ENCODE results near the gene NSRP1.

Gene NSRP1

GRCh38 chr17:30208214-30208613, 91.6 kb downstream of the NSRP1 start:
- no peaks in the 10 kb centered on the region for H3K9me3 ChIP-seq (ENCODE audit: control insufficient read depth, insufficient read depth, low read length)
- H3K4me1 ChIP-seq (ENCODE audit: control insufficient read depth, low read length) = no peaks in the 10 kb centered on the region
- no peak overlapping the region for H3K4me2 ChIP-seq (ENCODE audit: low read length)
- H3K9me2 ChIP-seq (replicated peaks; ENCODE audit: control insufficient read depth, low read length) = no peaks in the 10 kb centered on the region
- no peaks in the 10 kb centered on the region for H3F3A ChIP-seq (ENCODE audit: control insufficient read depth, insufficient read depth)
- TF ChIP-seq, protein P1, sequence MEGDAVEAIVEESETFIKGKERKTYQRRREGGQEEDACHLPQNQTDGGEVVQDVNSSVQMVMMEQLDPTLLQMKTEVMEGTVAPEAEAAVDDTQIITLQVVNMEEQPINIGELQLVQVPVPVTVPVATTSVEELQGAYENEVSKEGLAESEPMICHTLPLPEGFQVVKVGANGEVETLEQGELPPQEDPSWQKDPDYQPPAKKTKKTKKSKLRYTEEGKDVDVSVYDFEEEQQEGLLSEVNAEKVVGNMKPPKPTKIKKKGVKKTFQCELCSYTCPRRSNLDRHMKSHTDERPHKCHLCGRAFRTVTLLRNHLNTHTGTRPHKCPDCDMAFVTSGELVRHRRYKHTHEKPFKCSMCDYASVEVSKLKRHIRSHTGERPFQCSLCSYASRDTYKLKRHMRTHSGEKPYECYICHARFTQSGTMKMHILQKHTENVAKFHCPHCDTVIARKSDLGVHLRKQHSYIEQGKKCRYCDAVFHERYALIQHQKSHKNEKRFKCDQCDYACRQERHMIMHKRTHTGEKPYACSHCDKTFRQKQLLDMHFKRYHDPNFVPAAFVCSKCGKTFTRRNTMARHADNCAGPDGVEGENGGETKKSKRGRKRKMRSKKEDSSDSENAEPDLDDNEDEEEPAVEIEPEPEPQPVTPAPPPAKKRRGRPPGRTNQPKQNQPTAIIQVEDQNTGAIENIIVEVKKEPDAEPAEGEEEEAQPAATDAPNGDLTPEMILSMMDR (IDR thresholded peaks at IDR 0.05; ENCODE audit: low read depth, low read length, poor library complexity, severe bottlenecking) = no peak
- no peak for TF ChIP-seq EZH2phosphoT487 (IDR thresholded peaks at IDR 0.05; ENCODE audit: borderline replicate concordance, low read length)
- H3K4me3 ChIP-seq (ENCODE audit: low read length) = no peak overlapping the region
- no peaks in the 10 kb centered on the region for H3K79me2 ChIP-seq (ENCODE audit: control insufficient read depth, low read length)
- H3K27me3 ChIP-seq (ENCODE audit: control insufficient read depth, low read length) = peaks cover 19% of the 10 kb centered on the region
- no peaks in the 10 kb centered on the region for H3K36me3 ChIP-seq (ENCODE audit: control insufficient read depth, low read length)
- H3K27ac ChIP-seq (ENCODE audit: low read depth, low read length) = no peak overlapping the region
- H4K20me1 ChIP-seq (ENCODE audit: control insufficient read depth, insufficient read depth, low read depth, low read length) = no peaks in the 10 kb centered on the region

- Histone ChIP-seq H3K79me2 (ENCODE audit: control insufficient read depth, low read length) (no peaks in the 10 kb centered on the region), H3K4me3 (ENCODE audit: low read length) (no peak overlapping the region), H3F3A (ENCODE audit: control insufficient read depth, insufficient read depth) (no peaks in the 10 kb centered on the region), H3K9me2 (replicated peaks; ENCODE audit: control insufficient read depth, low read length) (no peaks in the 10 kb centered on the region), H4K20me1 (ENCODE audit: control insufficient read depth, insufficient read depth, low read depth, low read length) (no peaks in the 10 kb centered on the region), H3K27ac (ENCODE audit: low read depth, low read length) (no peak overlapping the region), H3K4me1 (ENCODE audit: control insufficient read depth, low read length) (no peaks in the 10 kb centered on the region), H3K9me3 (ENCODE audit: control insufficient read depth, insufficient read depth, low read length) (no peaks in the 10 kb centered on the region), H3K36me3 (ENCODE audit: control insufficient read depth, low read length) (no peaks in the 10 kb centered on the region), H3K27me3 (ENCODE audit: control insufficient read depth, low read length) (peaks cover 16% of the 10 kb centered on the region), H3K4me2 (ENCODE audit: low read length) (no peak overlapping the region)
- TF ChIP-seq, protein P1 (IDR thresholded peaks at IDR 0.05; ENCODE audit: low read depth, low read length, poor library complexity, severe bottlenecking) = no peak
- TF ChIP-seq EZH2phosphoT487 (IDR thresholded peaks at IDR 0.05; ENCODE audit: borderline replicate concordance, low read length) = no peak
Observed at GRCh38 chr17:30209930-30210329, 93.3 kb downstream of the NSRP1 start.

GRCh38 chr17:30210366-30210765, 93.8 kb downstream of the NSRP1 start:
- H4K20me1 ChIP-seq (ENCODE audit: control insufficient read depth, insufficient read depth, low read depth, low read length) = no peaks in the 10 kb centered on the region
- H3K4me2 ChIP-seq (ENCODE audit: low read length) = no peak overlapping the region
- no peaks in the 10 kb centered on the region for H3F3A ChIP-seq (ENCODE audit: control insufficient read depth, insufficient read depth)
- no peak overlapping the region for H3K4me3 ChIP-seq (ENCODE audit: low read length)
- TF ChIP-seq EZH2phosphoT487 (IDR thresholded peaks at IDR 0.05; ENCODE audit: borderline replicate concordance, low read length) = no peak
- TF ChIP-seq, protein P1 (IDR thresholded peaks at IDR 0.05; ENCODE audit: low read depth, low read length, poor library complexity, severe bottlenecking) = no peak
- H3K9me2 ChIP-seq (replicated peaks; ENCODE audit: control insufficient read depth, low read length) = no peaks in the 10 kb centered on the region
- no peaks in the 10 kb centered on the region for H3K36me3 ChIP-seq (ENCODE audit: control insufficient read depth, low read length)
- no peaks in the 10 kb centered on the region for H3K9me3 ChIP-seq (ENCODE audit: control insufficient read depth, insufficient read depth, low read length)
- H3K79me2 ChIP-seq (ENCODE audit: control insufficient read depth, low read length) = no peaks in the 10 kb centered on the region
- peaks cover 16% of the 10 kb centered on the region for H3K27me3 ChIP-seq (ENCODE audit: control insufficient read depth, low read length)
- H3K27ac ChIP-seq (ENCODE audit: low read depth, low read length) = no peak overlapping the region
- H3K4me1 ChIP-seq (ENCODE audit: control insufficient read depth, low read length) = no peaks in the 10 kb centered on the region

Data from DOHH2 (cell line).